Spleen (tissue), 11 donors: Measurements from ENCODE around the gene FMNL3. TPM values are rescaled to one million over a fixed set of nuclear protein-coding genes. Genes with fewer than 3 reads are reported as not detected.
"Not testable (repeated sequence)": the region's sequence is repeated elsewhere in the genome, so short reads cannot be mapped to it uniquely, and the experiment has no call there.

ENCODE experiments used
- DNase-seq: peaks from one replicate; pipeline ENCODE4 v3.0.0-alpha.2; 2020
- H3K27ac ChIP-seq, 8 donors: fragments of 200-600 bp; sonication (generic) in 7 of 8; 1 replicate in 4 of 8; 2 replicates in 4 of 8; pipeline versions ENCODE4 v1.5.0 to v1.8.0; 2016 to 2021; ENCODE audit warnings: inconsistent platforms in 4 of 8, mild to moderate bottlenecking in 4 of 8, moderate library complexity in 1 of 8
- H3K27me3 ChIP-seq, 7 donors: fragments of 200-600 bp; sonication (generic) in 6 of 7; replicated peaks in 1 of 7; 1 replicate in 4 of 7; 2 replicates in 3 of 7; pipeline versions ENCODE4 v1.5.0 to v1.8.0; 2016 to 2021; ENCODE audit warnings: inconsistent platforms in 3 of 7, mild to moderate bottlenecking in 1 of 7
- H3K36me3 ChIP-seq, 6 donors: fragments of 200-600 bp; sonication (generic) in 5 of 6; 1 replicate in 4 of 6; 2 replicates in 2 of 6; pipeline versions ENCODE4 v1.5.0 to v1.8.0; 2016 to 2021; ENCODE audit warnings: inconsistent platforms in 2 of 6
- H3K4me1 ChIP-seq, 6 donors: fragments of 200-600 bp; sonication (generic) in 5 of 6; 1 replicate in 3 of 6; 2 replicates in 3 of 6; pipeline versions ENCODE4 v1.5.0 to v1.8.0; 2016 to 2021; ENCODE audit warnings: inconsistent platforms in 3 of 6
- H3K4me3 ChIP-seq, 8 donors: fragments of 200-600 bp; sonication (generic) in 7 of 8; 1 replicate in 4 of 8; 2 replicates in 4 of 8; pipeline versions ENCODE4 v1.5.0 to v1.8.0; 2016 to 2021; ENCODE audit warnings: inconsistent platforms in 4 of 8, mild to moderate bottlenecking in 4 of 8, moderate library complexity in 2 of 8
- H3K9me3 ChIP-seq, 8 donors: fragments of 200-600 bp; sonication (generic) in 7 of 8; 1 replicate in 4 of 8; 2 replicates in 4 of 8; pipeline versions ENCODE4 v1.5.0 to v1.8.0; 2016 to 2021; ENCODE audit warnings: inconsistent platforms in 4 of 8
- POLR2A ChIP-seq, 3 donors: fragments of 450-650 bp; IDR thresholded peaks; one replicate each; pipeline ENCODE4 v1.5.1; 2017; ENCODE audit warnings: antibody characterized with exemption in 3 of 3, mild to moderate bottlenecking in 1 of 3
- POLR2AphosphoS5 ChIP-seq, 3 donors: sonication (generic); formaldehyde crosslinking; IDR thresholded peaks; one replicate each; pipeline ENCODE4 v1.5.1; 2017; ENCODE audit warnings: antibody characterized with exemption in 3 of 3
- WGBS, 5 donors: extraction: QIAGEN DNeasy Blood & Tissue Kit in 3 of 5; methylation state at CpG; one replicate each; pipeline versions ENCODE4 v1.1.5 to v1.1.7; 2013 to 2018; 5-methylcytosine and 5-hydroxymethylcytosine counted together
- intact Hi-C: fragments of 100-400 bp; cut with DNase I; formaldehyde crosslinking; loops from one replicate; pipeline ENCODE4 v1.15.0; 2023; ENCODE audit warnings: low total_unique reads
- polyA plus RNA-seq, 3 donors: library from polyadenylated mRNA; stranded (reverse); fragments of 200-250 nt; gene quantifications; one replicate each; pipeline ENCODE4 v1.2.1, GENCODE V29; 2013
- total RNA-seq, 7 donors: library from RNA; depleted of rRNA in 3 of 7; stranded (reverse); fragments of >200 nt in 3 of 7; fragmentation: NEBNext Ultra II Directional in 4 of 7; extraction: Animal tissue kit (Norgen Biotek cat#: 25700) in 4 of 7; gene quantifications; one replicate each; pipeline versions ENCODE4 v1.1.0 to v1.2.1, GENCODE V29; 2016 to 2021
- TF ChIP-seq, protein P1 (sequence below), 11 experiments: fragments of 200-600 bp in 7 of 11; fragments of 450-650 bp in 4 of 11; sonication (generic) in 4 of 11; IDR thresholded peaks in 8 of 11; conservative IDR thresholded peaks in 3 of 11; 1 replicate in 7 of 11; 2 replicates in 4 of 11; pipeline versions ENCODE4 v1.4.0 to v1.8.0; 2016 to 2021; ENCODE audit warnings: antibody characterized with exemption in 11 of 11, inconsistent platforms in 4 of 11, mild to moderate bottlenecking in 1 of 11
- donor health status: healthy with polysubstance abuse.
- donor health status: DM: no; HTN: no; CAD: no; lungs with moderate emphysema.
- donor health status: DM: no; HTN: no; CAD: no.
- donor health status: Bipolar disorder and iron deficiency.
- donor health status: healthy.
- donor health status: DM: no; HTN: no; CAD: no.
- donor health status: DM: yes; HTN: yes; CAD: no.

Gene FMNL3
- total and polyA plus RNA-seq, 10 donors: 8.6 to 46.9 (median 27.3) TPM

DNA sequence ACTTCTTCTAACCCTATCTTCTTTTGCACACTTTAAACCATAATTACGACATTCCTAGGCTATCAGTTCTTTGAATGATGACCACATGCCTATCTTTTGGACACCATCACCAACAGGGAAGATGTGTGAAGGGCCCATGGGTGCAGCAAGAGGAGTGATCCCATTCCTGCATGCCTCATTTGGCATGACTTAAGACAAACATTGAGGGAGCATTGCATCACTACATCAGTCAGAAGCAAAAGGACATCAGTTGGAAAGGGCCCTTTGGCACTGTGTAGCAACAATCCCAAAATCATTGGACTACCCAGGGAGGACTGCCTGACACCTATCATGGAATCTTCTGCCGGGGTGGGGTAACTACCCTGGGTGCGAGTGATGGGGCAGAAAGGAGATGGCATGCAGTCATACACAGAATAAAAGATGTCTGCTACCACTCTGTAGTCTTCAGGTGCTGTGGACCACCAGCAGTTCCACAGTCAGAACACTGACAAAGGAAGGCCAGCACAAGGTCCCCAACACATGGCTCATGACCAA is 23.4 kb upstream of the FMNL3 start:
- H3K9me3 ChIP-seq: peaks cover 0 to 13% (median 2%) of the 10 kb centered on the region in 8 donors
- no peak for TF ChIP-seq POLR2AphosphoS5 (IDR thresholded peaks at IDR 0.05)
- intact Hi-C loops: no loop called here
- H3K27me3 ChIP-seq: peaks cover 0 to 2% (median 0%) of the 10 kb centered on the region in 7 donors
- H3K4me1 ChIP-seq: no peaks in the 10 kb centered on the region
- no peak overlapping the region for H3K27ac ChIP-seq
- H3K36me3 ChIP-seq: no peaks in the 10 kb centered on the region
- no peak for DNase-seq
- no peak overlapping the region for H3K4me3 ChIP-seq
- WGBS, 5 donors: 90 to 94% (median 91%) methylated on average over 3 of the region's 3 CpGs

DNA sequence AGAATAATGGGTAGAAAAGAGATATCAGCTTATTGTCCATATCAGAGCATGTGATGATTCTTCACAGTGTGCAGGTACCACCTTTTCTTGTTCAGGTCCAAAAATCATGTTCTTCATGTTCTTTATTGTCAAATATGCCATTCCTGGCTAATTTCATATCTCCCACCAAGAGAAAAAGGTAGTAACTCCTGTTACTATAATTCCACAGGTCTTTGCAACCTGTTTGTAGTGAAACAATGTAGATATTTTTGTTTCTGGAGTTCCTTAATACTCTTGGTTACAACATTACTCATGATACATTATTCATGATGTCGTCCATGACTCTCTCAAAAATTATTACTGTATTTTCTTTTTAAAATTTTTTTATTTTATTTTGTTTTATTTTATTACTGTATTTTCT is 22.8 kb upstream of the FMNL3 start:
- Histone ChIP-seq H3K27me3 (peaks cover 0 to 8% (median 0%) of the 10 kb centered on the region in 7 donors), H3K4me1 (no peaks in the 10 kb centered on the region), H3K9me3 (peaks cover 0 to 9% (median under 1%) of the 10 kb centered on the region in 8 donors), H3K4me3 (no peak overlapping the region), H3K36me3 (no peaks in the 10 kb centered on the region), H3K27ac (no peak overlapping the region)
- TF ChIP-seq POLR2A (IDR thresholded peaks at IDR 0.05) (no peak), POLR2AphosphoS5 (IDR thresholded peaks at IDR 0.05) (no peak)
- TF ChIP-seq, protein P1, sequence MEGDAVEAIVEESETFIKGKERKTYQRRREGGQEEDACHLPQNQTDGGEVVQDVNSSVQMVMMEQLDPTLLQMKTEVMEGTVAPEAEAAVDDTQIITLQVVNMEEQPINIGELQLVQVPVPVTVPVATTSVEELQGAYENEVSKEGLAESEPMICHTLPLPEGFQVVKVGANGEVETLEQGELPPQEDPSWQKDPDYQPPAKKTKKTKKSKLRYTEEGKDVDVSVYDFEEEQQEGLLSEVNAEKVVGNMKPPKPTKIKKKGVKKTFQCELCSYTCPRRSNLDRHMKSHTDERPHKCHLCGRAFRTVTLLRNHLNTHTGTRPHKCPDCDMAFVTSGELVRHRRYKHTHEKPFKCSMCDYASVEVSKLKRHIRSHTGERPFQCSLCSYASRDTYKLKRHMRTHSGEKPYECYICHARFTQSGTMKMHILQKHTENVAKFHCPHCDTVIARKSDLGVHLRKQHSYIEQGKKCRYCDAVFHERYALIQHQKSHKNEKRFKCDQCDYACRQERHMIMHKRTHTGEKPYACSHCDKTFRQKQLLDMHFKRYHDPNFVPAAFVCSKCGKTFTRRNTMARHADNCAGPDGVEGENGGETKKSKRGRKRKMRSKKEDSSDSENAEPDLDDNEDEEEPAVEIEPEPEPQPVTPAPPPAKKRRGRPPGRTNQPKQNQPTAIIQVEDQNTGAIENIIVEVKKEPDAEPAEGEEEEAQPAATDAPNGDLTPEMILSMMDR (IDR thresholded peaks at IDR 0.05 in 8 of 11, conservative IDR thresholded peaks at IDR 0.05 in 3 of 11): no peak
- intact Hi-C loops: no loop called here
- WGBS, 5 donors: 60 to 97% (median 82%) methylated on average over 1 of the region's 1 CpG
- DNase-seq: no peak

DNA sequence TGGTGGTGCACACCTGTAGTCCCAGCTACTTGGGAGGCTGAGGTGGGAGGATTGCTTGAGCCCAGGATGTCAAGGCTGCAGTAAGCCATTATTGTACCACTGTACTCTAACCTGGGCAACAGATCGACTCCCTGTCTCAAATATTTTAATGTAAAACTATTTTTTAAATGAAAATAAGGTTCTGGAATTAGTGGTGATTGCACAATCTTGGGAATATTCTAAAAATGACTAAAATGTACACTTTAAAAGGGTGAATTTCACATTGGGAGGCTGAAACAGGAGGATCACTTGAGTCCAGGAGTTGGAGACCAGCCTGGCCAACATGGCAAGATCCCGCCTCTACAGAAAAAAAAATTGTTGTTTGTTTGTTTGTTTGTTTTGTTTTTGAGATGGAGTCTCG is 21.2 kb upstream of the FMNL3 start:
- DNase-seq: no peak
- no peak for TF ChIP-seq POLR2A (IDR thresholded peaks at IDR 0.05)
- TF ChIP-seq, protein P1 (IDR thresholded peaks at IDR 0.05 in 8 of 11, conservative IDR thresholded peaks at IDR 0.05 in 3 of 11): no peak
- TF ChIP-seq POLR2AphosphoS5 (IDR thresholded peaks at IDR 0.05): no peak
- H3K4me1 ChIP-seq: no peaks in the 10 kb centered on the region
- WGBS, 5 donors: 83 to 96% (median 89%) methylated on average over 3 of the region's 3 CpGs
- H3K9me3 ChIP-seq: no peaks in the 10 kb centered on the region
- intact Hi-C loops: no loop called here
- H3K27me3 ChIP-seq: peaks cover 0 to 11% (median 0%) of the 10 kb centered on the region in 7 donors
- no peak overlapping the region for H3K27ac ChIP-seq
- H3K4me3 ChIP-seq: no peak overlapping the region
- H3K36me3 ChIP-seq: no peaks in the 10 kb centered on the region

DNA sequence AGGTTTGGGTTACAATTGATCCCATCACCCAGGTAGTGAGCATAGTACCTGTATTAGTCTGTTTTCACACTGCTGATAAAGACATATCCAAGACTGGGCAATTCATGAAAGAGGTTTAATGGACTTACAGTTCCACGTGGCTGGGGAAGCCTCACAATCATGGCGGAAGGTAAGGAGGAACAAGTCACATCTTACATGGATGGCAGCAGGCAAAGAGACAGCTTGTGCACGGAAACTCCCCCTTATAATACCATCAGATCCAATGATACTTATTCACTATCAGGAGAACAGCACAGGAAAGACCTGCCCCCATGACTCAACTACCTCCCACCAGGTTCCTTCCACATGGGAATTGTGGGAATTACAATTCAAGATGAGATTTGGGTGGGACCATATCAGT is 14.2 kb upstream of the FMNL3 start:
- peaks cover 0 to 11% (median 0%) of the 10 kb centered on the region in 7 donors for H3K27me3 ChIP-seq
- intact Hi-C loops, H3K4me3 ChIP-seq, H3K36me3 ChIP-seq, DNase-seq, H3K4me1 ChIP-seq, H3K27ac ChIP-seq, H3K9me3 ChIP-seq: not testable (repeated sequence)
- WGBS, 5 donors: 84 to 90% (median 88%) methylated on average over 3 of the region's 3 CpGs

DNA sequence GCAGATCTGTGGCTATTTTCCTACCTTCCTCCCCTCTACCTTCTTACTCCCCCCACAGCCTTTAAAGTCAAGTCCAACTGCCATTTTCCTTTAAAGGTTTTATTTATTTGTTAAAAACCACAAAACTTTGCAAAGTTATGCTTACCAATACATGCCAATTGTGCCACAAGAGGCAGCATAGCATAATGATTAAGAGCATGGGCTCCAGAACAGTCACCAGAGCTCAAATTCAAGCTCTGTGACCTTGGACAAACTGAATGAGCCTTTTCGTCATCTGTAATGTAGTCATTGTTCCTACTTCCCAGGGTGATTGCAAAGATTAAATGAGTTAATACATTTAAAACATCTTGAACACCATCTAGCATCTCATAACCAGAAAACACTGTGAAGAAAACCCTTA is 13.0 kb upstream of the FMNL3 start:
- Histone ChIP-seq H3K27me3 (peaks cover 0 to 7% (median 0%) of the 10 kb centered on the region in 7 donors), H3K4me3 (no peak overlapping the region), H3K36me3 (no peaks in the 10 kb centered on the region), H3K9me3 (no peaks in the 10 kb centered on the region), H3K27ac (no peak overlapping the region), H3K4me1 (peaks cover 0 to 6% (median 0%) of the 10 kb centered on the region in 6 donors)
- TF ChIP-seq POLR2A (IDR thresholded peaks at IDR 0.05): no peak
- TF ChIP-seq, protein P1 (IDR thresholded peaks at IDR 0.05 in 8 of 11, conservative IDR thresholded peaks at IDR 0.05 in 3 of 11): no peak
- no peak for TF ChIP-seq POLR2AphosphoS5 (IDR thresholded peaks at IDR 0.05)
- 57 to 89% (median 69%) methylated on average over 1 of the region's 1 CpG for WGBS, 5 donors
- intact Hi-C loops: no loop called here
- DNase-seq: no peak

DNA sequence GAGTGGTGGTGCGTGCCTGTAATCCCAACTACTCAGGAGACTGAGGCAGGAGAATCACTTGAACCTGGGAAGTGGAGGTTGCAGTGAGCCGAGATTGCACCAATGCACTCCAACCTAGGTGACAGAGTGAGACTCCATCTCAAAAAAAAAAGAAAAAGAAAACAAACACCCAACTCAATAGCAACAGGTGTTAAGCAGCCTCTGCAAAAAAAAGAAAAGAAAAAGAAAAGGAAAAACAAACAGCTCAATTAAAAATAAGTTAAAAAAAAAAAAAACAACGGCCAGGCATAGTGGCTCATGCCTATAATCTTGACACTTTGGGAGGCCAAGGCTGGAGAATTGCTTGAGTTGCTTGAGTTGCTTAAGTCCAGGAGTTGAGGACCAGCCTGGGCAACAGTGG is 10.6 kb upstream of the FMNL3 start:
- intact Hi-C loops, H3K4me3 ChIP-seq, H3K4me1 ChIP-seq, H3K36me3 ChIP-seq, H3K27ac ChIP-seq, DNase-seq, H3K9me3 ChIP-seq: not testable (repeated sequence)
- WGBS, 5 donors: 86 to 98% (median 96%) methylated on average over 3 of the region's 3 CpGs
- peaks cover 0 to 18% (median 0%) of the 10 kb centered on the region in 7 donors for H3K27me3 ChIP-seq
